Astrocyte of the hippocampus (primary cell): Measurements from ENCODE around the gene PGAM2.

Experiments
- DNase-seq: peaks from one replicate; pipeline ENCODE4 v3.0.0; 2011; ENCODE audit warnings: low read depth, low spot score

PGAM2 gene

DNA sequence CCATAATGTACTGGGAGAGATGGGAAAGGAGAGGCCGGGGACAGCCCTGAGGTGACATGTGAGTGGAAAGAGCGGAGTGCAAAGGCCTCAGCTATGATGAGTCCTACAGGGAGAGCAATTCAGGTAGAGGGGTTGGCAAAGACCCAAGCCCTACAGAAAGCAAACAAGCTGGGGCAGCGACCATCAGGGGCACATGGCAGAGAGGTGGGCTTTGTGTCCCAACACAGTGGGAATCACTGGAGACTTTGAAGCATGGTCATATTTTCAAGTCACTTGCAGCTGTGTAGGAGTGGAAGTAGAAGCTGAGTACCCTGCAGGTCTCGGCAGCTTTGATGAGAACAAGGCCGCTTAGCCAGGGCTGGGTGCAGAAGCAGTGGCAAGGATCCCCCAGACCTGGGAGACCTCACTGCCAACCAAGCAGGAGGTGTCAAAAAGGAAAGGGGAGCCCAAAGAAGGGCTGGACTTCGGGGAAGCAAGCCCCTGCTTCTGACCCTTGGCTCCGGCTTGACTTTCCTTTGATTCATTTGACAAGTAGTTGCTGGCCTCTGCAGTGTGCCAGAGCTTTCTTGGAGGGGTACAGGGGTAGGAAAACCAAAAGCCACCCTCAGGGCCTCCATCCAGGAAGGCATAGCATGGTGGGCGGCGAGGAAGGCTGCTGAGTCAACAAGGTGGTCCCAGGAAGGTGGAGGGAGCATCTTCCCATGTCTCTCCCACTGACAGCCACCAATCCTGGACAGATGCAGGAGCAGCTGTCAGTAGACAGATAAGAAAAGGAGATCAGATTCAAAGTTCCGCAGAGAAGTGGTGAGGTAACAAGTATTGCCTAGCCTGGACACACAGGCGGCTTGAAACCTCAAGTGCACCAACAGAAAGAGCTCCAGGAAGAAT is 1.9 kb upstream of the PGAM2 start:
- no peak for DNase-seq

DNA sequence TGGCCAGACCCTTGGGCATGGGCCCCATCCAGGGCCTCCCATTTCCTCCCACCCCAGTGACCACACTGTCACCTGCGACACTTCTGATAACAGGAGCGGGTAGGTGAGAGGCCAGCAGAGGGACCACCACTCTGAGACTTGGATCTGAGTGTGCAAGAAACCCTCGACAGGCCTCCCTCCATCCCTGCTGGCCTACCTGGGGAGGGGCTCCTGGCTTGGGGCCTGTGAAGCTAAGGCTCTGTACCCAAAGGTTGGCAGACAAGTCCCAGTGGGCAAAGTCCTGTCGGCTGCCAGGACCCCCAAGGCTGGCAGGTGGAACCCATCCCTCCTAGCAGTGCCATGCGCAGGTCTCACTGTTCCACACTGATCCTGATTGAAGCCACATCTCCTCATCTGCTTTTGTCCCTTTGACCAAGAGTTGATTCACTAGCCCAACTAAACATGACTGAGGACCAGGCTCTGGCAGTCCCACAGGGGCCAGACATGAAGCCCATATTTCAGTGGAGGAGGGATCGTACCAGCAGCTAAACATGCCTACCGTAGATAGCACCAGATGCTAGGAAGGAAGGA is 1.2 kb upstream of the PGAM2 start:
- no peak for DNase-seq

DNA sequence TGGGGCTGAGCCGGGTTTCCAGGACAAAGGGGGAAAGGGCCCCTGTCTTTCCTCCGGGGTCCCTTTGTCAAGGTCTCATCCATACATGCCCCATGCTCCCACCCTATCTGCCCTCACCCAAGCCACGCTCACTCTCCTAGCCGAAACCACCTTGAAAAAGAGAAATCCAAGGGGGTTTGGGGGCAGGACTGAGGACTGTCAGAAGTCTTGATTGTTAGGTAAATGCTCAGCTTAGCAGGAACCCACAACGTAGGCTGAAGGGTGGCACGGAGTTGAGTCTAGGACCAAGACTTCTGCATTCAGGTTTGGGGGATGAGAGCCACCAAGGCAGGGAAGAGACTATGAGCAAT is 719 bp upstream of the PGAM2 start:
- DNase-seq: no peak

DNA sequence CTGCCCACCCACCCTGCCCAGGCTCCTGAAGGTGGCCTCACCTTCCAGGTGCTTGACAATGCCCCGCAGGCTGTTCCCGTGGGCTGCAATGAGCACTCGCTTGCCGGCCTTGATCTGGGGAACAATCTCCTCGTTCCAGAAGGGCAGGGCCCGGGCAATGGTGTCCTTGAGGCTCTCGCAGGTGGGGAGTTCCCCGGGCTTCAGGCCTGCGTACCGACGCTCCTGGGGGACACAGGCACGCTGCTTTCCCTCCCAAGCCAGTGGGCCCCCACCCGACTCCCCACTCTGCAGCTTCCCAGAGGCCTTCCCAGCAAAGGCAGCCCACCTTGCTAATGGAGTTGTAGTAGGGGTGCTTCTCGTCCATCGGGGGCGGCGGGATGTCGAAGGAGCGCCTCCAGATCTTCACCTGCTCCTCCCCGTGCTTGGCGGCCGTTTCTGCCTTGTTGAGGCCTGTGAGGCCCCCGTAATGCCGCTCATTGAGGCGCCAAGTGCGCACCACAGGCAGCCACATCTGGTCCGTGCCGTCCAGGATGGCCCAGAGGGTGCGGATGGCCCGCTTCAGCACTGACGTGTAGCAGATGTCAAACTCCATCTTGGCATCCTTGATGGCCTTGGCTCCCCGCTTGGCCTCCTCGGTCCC is 456 bp downstream of the PGAM2 start:
- DNase-seq: peak; percentile 23

DNA sequence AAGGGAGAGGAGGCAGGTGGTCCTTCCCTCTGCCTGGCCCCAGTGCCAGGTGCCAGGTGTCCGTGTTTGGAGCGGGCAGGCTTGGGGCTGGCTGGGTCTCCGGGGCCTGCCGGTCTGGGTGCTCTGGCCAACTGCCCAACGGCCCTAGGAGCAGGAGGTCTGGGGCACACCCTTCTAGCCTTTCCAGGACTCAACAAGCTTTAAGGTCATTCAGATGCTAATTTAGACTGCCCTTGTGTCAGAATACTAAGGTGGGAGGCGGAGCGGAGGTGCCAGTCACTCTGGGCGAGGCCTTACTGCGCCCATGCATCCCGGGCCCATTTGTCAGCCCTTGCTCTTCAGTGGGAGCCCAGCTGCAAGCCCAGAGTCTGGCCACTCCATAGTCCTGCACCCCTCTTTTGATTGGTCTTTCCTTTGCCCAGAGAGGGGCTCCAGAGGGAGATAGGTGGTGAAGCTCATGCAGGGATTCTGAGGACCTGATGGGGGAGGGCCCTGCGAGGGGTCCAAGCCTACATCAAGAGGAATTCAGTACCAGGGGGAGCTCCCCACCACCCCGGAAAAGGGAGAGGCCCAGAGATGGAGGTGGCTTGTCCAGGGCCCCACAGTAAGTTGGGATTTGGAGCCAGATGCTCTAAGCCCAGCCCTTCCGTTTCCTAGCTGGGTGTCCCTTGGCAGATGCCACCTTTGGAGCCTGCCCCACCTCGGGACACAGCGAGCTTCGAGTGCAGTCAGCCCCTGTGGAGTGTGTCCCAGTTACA is 1.3 kb downstream of the PGAM2 start:
- peak; percentile 16 for DNase-seq

DNA sequence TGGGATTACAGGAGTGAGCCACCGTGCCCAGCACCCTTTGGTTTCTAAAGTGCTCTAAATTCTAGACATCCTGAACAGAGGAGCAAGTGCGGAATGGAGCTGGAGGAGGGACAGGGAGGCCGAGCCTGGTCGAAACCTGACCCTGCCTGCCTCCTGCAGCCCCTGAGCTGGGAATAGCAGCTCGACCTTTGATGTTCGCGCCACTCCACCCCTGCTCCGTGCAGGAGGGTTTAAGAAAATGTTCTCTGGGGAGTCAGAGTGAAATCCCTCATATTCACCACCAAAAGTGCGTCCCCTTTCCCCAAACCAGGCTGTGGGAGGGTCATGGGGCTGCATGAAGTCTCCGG is 1.8 kb downstream of the PGAM2 start:
- DNase-seq: no peak

DNA sequence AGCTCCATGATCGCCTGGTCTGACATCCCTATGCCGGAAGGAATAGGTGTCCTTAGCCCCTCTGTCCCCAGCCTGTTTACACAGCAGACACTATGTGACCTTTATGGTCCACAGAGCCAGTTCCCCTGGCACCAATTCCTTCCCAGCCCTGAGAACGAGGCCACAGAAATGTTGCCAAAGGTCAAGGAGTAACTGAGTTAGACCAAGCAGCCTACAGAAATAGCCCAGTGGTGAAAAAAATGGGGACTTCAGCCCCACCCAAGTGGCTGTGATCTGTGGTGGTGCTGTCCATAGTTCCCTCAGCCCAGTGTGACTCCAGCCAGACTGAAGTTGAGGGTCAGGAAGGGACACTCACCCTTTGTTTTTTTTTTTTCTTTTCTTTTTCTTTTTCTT is 2.5 kb downstream of the PGAM2 start:
- DNase-seq: no peak

DNA sequence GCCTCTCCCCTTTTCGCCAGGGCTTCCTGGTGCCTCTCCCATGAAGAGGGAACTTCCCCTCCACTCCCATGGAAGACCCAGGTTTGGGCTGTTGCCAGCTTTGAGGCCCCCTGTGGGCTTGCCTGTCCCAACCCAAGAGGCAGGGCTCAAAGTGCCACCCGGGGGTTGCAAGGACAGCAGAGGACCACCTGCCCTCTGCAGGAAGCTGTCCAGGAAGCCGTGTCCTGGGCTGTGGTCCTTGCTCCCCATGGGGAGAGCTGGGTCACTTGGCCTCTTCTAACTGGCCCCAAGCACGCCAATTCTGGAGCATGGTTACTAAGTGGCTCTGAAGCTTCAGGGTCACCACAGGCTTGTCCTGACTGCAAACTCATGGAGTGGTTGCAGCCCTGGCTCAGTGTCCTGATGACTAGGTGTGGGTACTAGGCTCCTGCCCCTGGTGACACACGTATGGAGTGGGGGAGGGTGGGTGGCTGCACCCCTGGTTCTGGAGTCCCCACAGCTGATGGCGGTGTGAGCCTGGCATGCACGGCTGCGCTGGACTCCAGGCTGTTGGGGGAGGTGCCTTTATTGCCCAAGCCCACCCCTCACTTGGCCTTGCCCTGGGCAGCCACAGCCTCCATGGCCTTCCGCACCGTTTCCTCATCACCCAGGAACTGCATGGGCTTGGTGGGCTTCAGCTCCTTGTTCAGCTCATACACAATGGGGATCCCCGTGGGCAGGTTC is 3.0 kb downstream of the PGAM2 start:
- DNase-seq: no peak

DNA sequence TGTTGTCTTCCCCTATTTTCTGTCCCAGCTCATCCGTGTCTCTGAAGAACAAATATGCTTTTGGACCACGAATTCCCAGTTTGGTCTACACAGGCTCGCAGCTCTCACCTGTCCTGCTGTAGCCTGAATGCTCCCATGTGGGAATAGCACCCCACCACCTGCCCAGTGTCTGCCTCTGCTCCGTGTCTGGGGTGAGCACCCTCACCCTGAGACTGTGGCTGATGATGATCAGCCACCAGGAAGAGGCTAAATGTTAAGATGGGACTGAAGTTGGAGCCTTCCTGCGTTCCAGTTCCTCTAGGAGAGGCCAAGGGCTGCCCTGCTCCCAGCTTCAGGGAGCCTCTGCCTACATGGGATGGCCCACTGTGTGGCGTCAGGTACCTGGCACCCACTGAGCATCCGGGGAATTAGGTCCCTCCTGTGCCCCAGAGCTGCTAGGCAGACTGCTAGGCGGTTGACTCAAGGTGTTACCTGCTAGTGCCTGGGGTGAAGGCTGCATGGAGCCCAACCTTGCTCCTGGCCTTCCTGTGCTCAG is 3.7 kb downstream of the PGAM2 start:
- no peak for DNase-seq

DNA sequence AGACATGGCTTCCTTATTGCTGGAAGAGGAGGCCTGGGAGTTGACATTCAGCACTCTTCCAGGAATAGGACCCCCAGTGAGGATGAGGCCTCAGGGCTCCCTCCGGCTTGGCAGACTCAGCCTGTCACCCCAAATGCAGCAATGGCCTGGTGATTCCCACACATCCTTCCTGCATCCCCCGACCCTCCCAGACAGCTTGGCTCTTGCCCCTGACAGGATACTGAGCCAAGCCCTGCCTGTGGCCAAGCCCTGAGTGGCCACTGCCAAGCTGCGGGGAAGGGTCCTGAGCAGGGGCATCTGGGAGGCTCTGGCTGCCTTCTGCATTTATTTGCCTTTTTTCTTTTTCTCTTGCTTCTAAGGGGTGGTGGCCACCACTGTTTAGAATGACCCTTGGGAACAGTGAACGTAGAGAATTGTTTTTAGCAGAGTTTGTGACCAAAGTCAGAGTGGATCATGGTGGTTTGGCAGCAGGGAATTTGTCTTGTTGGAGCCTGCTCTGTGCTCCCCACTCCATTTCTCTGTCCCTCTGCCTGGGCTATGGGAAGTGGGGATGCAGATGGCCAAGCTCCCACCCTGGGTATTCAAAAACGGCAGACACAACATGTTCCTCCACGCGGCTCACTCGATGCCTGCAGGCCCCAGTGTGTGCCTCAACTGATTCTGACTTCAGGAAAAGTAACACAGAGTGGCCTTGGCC is 4.3 kb downstream of the PGAM2 start:
- no peak for DNase-seq

DNA sequence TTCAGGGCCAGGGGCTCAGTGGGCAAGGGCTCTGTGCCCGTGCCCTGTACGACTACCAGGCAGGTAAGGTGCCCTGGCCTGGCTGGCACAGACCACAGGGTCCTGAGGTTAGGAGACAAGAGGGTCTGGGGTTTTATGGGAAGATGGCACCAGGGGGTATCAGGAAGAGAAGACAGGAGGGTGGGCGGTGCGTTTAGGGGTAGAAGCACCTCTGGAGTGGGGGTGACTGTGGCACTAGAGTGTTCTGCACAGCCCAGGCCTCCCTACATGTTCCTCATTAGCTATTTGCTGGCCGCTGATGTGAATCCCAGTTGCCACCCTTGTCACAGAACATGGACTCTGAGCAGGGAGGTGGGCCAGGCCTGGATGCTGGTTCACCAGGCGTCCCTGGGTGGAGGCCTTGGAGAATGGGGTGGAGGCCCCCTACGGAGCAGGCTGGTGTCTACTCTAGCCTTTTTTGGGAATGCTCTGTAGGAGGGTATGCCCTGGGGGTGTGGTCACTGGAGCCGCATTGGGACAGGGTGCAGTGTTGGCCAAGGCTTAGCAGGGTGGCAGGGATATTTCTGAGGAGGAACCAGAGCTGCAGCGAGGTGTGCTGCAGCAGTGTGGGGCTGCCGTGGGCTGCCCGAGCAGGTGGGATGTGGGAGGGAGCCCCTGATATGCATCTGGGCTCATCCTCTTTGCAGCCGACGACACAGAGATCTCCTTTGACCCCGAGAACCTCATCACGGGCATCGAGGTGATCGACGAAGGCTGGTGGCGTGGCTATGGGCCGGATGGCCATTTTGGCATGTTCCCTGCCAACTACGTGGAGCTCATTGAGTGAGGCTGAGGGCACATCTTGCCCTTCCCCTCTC is 5.0 kb downstream of the PGAM2 start:
- DNase-seq: no peak

DNA sequence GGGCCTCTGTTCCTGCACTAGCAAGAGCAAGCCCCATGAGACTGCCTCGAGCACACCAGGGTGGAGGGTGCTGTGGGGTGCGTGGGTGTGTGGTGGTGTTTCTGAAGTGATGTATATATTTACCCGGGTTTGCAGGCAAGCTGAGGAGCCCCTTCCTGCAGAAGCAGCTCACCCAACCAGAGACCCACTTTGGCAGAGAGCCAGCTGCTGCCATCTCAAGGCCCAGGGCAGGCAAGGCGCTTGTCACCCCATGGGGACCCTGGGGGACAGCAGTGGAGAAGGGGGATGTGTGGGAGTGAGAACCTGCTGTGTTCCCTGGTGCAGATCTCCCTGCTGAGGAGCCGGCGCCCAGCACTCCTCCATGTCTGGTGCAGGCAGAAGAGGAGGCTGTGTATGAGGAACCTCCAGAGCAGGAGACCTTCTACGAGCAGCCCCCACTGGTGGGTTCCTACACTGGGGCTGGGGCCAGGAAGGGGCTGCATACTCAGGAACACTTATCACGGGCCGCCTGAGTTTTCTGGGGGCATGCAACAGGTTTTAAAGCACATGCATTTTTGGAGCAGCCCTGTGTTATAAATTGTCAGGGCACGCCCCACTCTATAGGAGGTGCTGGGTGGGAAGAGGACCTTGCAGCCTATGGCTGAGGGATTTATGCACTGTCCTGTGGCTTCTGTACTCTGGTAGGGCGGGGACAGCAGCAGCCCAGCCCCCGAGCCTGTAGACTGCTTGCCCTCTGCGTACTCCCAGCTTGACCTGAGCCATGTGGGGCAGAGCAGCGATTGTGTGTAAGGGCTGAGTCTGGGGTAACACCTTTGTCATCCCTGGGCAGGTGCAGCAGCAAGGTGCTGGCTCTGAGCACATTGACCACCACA is 5.9 kb downstream of the PGAM2 start:
- no peak for DNase-seq

DNA sequence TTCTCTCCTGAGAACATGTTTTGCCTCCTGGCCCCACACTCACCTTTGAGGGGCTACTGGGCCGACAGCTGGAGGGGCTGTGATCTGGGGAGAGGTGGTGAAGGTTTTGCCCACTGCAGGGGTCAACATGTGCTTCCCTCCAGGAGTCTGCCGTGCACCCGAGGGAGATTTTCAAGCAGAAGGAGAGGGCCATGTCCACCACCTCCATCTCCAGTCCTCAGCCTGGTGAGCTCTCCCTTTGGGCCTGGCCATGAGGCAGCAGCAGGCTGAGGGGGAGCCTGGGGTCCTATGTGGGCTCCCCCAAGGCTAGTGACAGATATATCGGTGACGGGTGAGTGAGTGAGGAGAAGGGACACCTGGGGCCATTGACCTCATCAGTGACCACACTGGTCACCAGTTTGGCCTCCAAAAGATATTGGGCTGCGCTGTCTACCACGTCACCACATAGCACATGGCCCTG is 6.6 kb downstream of the PGAM2 start:
- DNase-seq: no peak

DNA sequence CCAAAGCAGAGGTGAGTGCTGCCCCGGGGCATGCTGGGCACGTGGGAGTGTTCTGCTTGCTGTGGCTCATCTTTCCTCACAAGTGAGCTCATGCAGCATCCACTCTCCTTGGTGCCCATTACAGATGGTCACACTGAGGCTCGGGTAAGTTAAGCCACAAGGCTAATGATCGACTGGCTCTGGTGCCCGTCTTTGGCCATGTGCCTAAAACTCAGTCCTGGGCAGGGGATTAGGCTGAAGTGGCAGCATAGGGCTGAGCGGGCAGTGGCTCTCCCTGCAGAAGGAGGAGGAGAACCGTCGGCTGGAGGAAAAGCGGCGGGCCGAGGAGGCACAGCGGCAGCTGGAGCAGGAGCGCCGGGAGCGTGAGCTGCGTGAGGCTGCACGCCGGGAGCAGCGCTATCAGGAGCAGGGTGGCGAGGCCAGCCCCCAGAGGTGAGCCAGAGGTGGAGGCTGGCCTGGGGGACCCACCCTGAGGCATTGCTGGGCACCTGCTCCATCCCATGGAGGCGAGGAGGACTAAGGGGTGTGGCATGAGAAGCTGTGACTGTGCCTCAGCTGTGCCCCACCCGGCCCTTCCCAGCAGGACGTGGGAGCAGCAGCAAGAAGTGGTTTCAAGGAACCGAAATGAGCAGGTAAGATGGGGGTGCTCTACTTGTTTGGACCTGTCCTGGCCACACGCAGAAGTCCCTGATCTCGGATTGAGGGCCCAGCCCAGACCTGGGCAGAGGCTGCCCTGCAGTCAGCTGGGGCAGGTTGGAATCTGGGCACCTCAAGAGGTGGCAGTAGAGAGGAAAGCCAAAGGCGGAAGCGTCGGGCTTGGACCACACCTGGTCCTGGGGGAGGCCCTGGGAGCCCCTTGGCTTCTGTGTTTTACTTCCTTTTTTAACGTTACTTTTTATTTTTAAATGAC is 7.3 kb downstream of the PGAM2 start:
- no peak for DNase-seq

DNA sequence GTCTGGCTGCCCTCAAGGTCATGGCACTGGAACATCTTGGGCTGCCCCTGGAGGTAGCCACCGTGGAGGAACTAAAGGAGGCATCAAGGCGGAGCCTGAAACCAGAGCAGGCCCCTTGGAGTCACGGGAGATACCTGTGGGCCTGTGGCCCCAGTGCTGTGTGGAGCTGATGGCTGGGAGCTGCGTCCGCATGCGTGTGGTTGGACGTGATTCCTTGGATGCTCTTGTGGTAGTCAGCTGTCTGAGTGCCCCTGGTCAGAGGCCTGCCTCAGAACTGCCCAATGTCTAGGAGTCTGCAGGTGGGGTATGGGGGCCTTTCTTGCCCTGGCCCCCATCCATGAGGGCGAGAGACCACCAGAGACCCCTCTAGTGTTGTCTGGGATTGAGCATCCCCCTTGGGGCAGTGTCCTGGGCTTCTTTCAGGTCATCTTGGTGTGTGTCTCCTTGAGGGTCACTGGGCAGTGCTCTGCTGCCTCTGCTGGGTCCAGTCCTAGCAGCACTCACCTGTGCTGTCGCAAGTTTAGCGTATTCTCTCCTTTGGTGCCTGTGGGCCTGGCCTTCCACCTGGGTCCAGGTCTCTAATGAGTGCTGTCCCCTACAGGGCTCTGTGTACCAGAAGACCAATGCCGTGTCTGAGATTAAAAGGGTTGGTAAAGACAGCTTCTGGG is 8.1 kb downstream of the PGAM2 start:
- DNase-seq: no peak

DNA sequence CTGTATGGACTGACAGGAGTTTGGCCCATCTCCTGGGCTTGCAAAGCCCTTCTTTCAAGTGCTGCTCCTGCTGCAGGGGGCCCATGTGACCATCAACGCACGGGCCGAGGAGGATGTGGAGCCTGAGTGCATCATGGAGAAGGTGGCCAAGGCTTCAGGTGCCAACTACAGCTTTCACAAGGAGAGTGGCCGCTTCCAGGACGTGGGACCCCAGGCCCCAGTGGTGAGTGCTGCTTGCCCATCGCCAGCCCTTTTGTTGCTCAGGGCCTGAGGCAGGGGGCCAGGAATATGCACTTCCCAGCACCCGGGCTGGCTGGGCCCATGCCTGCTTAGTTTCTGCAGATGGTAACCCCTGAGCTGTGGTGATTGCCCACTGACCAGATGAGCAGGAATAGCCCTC is 8.7 kb downstream of the PGAM2 start:
- DNase-seq: no peak

DNA sequence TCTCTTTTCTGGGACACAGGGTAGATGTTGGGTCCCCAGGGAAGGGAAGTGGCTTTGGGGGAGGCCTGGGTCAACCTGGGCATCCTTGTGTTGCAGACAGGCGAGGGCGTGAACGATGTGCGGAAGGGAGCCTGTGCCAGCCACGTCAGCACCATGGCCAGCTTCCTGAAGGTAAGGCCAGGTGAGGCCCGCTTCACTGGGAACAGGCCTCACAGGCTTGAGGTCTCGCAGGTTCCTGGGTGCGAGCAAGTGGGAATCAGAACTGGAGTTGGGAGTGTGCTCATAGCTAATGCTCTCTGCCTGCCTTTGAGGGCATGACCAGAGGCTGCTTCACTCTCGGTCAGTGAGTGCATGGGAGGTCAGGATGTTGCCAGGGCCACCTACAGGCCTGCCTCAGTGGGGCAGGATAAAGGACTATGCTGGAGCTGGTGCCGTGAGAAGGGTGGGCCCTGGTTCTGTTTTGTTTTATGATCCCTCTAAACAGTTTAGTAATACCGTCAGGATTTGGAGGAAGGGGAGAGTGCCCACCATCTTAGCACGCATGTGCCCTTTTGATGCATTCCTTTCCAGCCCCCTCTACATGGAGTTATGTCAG is 12.5 kb downstream of the PGAM2 start:
- DNase-seq: no peak
